ENCODE data around the gene ZSCAN1.
"Not testable (repeated sequence)": the region's sequence is repeated elsewhere in the genome, so short reads cannot be mapped to it uniquely, and the experiment has no call there.

ZSCAN1 gene

DNA sequence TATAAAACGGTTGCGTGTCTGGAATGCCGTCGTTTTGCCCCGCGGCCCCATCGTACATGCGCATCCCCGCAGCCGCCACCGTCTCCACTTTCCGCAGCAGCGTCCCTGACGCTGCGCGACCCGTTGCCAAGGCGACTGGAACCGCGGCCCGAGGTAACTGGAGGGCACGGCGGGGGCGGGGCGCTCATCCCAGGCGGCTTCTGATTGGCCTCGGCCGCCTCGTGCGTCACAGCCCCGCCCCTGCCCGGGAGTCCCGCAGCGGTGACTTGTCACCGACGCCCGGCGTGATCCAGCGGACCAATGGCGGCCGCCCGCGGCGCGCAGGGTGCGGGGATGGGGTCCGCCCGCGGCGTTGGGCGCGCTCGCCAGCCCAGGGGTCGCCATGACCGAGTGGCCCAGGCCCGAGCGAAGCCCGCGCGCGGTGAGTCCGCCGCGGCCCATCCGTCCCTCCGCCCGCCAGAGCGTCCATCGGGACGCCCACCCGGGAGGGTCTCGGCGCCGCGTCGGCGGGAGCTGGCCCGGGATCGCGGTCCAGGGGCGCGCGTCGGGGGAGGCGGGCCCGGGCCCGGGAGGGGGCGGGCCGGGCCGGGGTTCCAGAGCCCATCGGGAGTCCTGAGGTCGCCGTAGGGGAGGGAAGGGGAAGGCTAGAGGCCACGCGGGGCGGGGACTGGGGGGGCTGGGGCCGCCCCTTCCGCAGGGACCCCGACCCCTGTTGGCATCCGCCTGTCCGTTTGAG, at the start of gene ZSCAN1:
Gene ZSCAN1, plus strand, starts transcription at position 285 of the 736 bp plus-strand sequence. CDS start 3,812 bp downstream, outside the sequence.
- Histone ChIP-seq H3K9ac (ENCODE audit: low read length) (no peak within 1 kb of the TSS), H3K4me3 (ENCODE audit: low read length) (peak within 1 kb of the TSS; percentile 44), H3K4me1 (ENCODE audit: control insufficient read depth, insufficient read depth, low read length) (no peaks in the 10 kb centered on the region), H3K27me3 (ENCODE audit: control insufficient read depth, insufficient read depth, low read length) (no peaks in the 10 kb centered on the region), H3K36me3 (ENCODE audit: control insufficient read depth, insufficient read depth, low read length) (no peaks in the 10 kb centered on the region), H3K27ac (ENCODE audit: low read depth, low read length) (no peak within 1 kb of the TSS)

DNA sequence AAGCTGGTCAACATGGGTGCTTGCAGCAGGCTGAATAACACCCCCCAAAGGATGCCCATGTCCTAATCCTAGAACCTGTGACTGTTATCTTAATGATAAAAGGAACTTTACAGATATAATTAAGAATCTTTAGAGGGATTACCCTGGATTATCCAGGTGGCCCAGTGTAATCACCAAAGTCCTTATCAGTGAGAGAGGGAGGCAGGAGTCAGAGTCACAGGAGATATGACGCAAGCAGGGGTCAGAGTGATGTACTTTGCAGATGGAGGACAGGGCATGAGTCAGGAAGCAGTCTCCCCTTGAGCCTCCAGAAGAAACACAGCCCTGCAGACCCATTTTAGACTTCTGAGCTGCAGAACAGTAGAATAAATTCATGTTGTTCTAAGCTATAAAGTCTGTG, 41.0 kb upstream of the ZSCAN1 start:
- H3K27ac ChIP-seq (ENCODE audit: low read depth, low read length), result no peak overlapping the region
- H3K9ac ChIP-seq (ENCODE audit: low read length), result no peak overlapping the region
- no peaks in the 10 kb centered on the region for H3K27me3 ChIP-seq (ENCODE audit: control insufficient read depth, insufficient read depth, low read length)
- peaks cover 46% of the 10 kb centered on the region for H3K36me3 ChIP-seq (ENCODE audit: control insufficient read depth, insufficient read depth, low read length)
- no peaks in the 10 kb centered on the region for H3K4me1 ChIP-seq (ENCODE audit: control insufficient read depth, insufficient read depth, low read length)
- no peak overlapping the region for H3K4me3 ChIP-seq (ENCODE audit: low read length)

GRCh38 chr19:58000677-58001076, 33.1 kb upstream of the ZSCAN1 start:
- no peak overlapping the region for H3K9ac ChIP-seq (ENCODE audit: low read length)
- peaks cover 7% of the 10 kb centered on the region for H3K4me1 ChIP-seq (ENCODE audit: control insufficient read depth, insufficient read depth, low read length)
- H3K27ac ChIP-seq (ENCODE audit: low read depth, low read length), result no peak overlapping the region
- H3K36me3 ChIP-seq (ENCODE audit: control insufficient read depth, insufficient read depth, low read length), result peaks cover 33% of the 10 kb centered on the region
- H3K4me3 ChIP-seq (ENCODE audit: low read length), result no peak overlapping the region
- no peaks in the 10 kb centered on the region for H3K27me3 ChIP-seq (ENCODE audit: control insufficient read depth, insufficient read depth, low read length)

GRCh38 chr19:58001895-58002369, 31.9 kb upstream of the ZSCAN1 start:
- H3K36me3 ChIP-seq (ENCODE audit: control insufficient read depth, insufficient read depth, low read length), result peaks cover 37% of the 10 kb centered on the region
- H3K9ac ChIP-seq (ENCODE audit: low read length), result peak overlapping the region; percentile 84
- H3K27me3 ChIP-seq (ENCODE audit: control insufficient read depth, insufficient read depth, low read length), result no peaks in the 10 kb centered on the region
- peak overlapping the region; percentile 97 for H3K4me3 ChIP-seq (ENCODE audit: low read length)
- peak overlapping the region; percentile 78 for H3K27ac ChIP-seq (ENCODE audit: low read depth, low read length)
- H3K4me1 ChIP-seq (ENCODE audit: control insufficient read depth, insufficient read depth, low read length), result peaks cover 7% of the 10 kb centered on the region

GRCh38 chr19:58002384-58003173, 31.2 kb upstream of the ZSCAN1 start, which contains the start of gene ZNF606:
ZNF606 (minus strand) TSS chr19:58002820; CDS start chr19:58001319, 1,501 bp downstream.
- peaks cover 39% of the 10 kb centered on the region for H3K36me3 ChIP-seq (ENCODE audit: control insufficient read depth, insufficient read depth, low read length)
- H3K9ac ChIP-seq (ENCODE audit: low read length), result peak within 1 kb of the TSS; percentile 84

GRCh38 chr19:58003174-58003828, 30.5 kb upstream of the ZSCAN1 start:
- peak overlapping the region; percentile 78 for H3K27ac ChIP-seq (ENCODE audit: low read depth, low read length)
- H3K4me3 ChIP-seq (ENCODE audit: low read length), result peak overlapping the region; percentile 97
- peaks cover 34% of the 10 kb centered on the region for H3K36me3 ChIP-seq (ENCODE audit: control insufficient read depth, insufficient read depth, low read length)
- peak overlapping the region; percentile 16 for H3K9ac ChIP-seq (ENCODE audit: low read length)
- no peaks in the 10 kb centered on the region for H3K27me3 ChIP-seq (ENCODE audit: control insufficient read depth, insufficient read depth, low read length)
- peaks cover 7% of the 10 kb centered on the region for H3K4me1 ChIP-seq (ENCODE audit: control insufficient read depth, insufficient read depth, low read length)

More at GRCh38 chr19:58002384-58003173, 31.2 kb upstream of the ZSCAN1 start, which contains the start of gene ZNF606:
- no peaks in the 10 kb centered on the region for H3K27me3 ChIP-seq (ENCODE audit: control insufficient read depth, insufficient read depth, low read length)
- peak within 1 kb of the TSS; percentile 78 for H3K27ac ChIP-seq (ENCODE audit: low read depth, low read length)
- peak within 1 kb of the TSS; percentile 97 for H3K4me3 ChIP-seq (ENCODE audit: low read length)
- H3K4me1 ChIP-seq (ENCODE audit: control insufficient read depth, insufficient read depth, low read length), result peaks cover 7% of the 10 kb centered on the region

DNA sequence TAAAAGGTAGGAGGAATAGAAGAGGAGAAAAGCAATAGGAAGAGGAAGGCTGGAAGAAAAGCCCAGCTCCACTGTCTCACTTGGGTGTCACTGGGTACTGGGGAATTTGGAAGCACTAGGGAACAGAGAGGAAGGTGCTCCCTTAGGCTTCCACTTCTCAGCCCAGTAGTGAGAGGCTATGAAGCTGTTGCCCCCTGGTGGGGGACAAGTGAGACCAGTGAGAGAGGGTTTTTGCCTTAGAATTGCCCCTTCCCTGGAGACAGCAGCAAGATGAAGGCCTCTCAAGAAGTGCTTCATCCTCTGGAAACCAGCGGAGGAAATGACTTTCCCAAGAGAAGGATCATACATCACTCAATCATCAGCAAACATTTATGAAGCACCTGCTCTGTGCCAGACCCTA, 26.5 kb upstream of the ZSCAN1 start:
- Histone ChIP-seq H3K4me1 (ENCODE audit: control insufficient read depth, insufficient read depth, low read length) (no peaks in the 10 kb centered on the region), H3K4me3 (ENCODE audit: low read length) (no peak overlapping the region), H3K27ac (ENCODE audit: low read depth, low read length) (no peak overlapping the region), H3K36me3 (ENCODE audit: control insufficient read depth, insufficient read depth, low read length) (peaks cover 20% of the 10 kb centered on the region), H3K9ac (ENCODE audit: low read length) (no peak overlapping the region), H3K27me3 (ENCODE audit: control insufficient read depth, insufficient read depth, low read length) (no peaks in the 10 kb centered on the region)

DNA sequence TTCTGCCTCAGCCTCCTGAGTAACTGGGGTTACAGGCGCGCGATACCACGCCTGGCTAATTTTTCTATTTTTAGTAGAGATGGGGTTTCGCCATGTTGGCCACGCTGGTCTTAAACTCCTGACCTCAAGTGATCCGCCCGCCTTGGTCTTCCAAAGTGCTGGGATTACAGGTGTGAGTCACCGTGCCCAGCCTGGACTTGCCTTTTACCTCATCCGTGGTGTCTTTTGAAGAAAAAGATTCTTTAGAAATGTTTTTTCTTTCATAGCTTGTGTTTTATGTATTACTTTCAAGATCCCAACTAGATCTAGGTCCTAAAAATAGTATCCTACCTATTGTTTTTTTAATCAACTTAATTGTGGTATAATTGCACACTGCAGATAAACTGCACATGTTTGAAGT, 24.9 kb upstream of the ZSCAN1 start:
- peaks cover 19% of the 10 kb centered on the region for H3K36me3 ChIP-seq (ENCODE audit: control insufficient read depth, insufficient read depth, low read length)
- not testable (repeated sequence) for H3K4me3 ChIP-seq (ENCODE audit: low read length); H3K9ac ChIP-seq (ENCODE audit: low read length); H3K4me1 ChIP-seq (ENCODE audit: control insufficient read depth, insufficient read depth, low read length); H3K27ac ChIP-seq (ENCODE audit: low read depth, low read length); H3K27me3 ChIP-seq (ENCODE audit: control insufficient read depth, insufficient read depth, low read length)

- no peak overlapping the region for H3K9ac ChIP-seq (ENCODE audit: low read length)
- H3K27ac ChIP-seq (ENCODE audit: low read depth, low read length), result no peak overlapping the region
These were observed 24.5 kb upstream of the ZSCAN1 start for GRCh38 chr19:58009301-58009665.

DNA sequence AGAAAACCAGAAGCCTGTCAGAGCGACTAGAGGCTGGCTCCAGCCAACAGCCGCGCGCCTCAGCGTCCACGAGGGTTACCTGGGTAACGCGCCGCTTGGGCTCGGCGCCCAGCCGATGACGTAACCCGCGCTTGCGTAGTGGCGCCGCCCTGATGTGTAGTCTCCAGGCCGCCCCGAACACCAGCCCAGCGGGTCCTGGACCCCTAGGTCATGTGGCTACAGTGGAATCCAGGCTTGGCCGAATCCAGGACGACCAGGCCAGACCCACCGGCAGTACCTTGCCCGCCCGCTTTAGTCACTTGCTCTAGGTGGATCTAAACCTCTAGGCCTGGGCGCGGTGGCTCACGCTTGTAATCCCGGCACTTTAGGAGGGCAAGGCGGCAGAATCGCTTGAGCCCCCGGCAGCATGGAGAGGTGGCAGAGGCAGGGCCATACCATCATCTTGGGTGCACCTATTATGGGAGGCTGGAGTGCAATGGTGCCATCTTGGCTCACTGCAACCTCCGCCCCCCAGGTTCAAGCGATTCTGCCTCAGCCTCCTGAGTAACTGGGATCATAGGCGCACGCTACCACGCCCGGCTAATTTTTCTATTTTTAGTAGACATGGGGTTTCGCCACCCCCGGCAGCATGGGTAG, 24.0 kb upstream of the ZSCAN1 start:
- no peaks in the 10 kb centered on the region for H3K27me3 ChIP-seq (ENCODE audit: control insufficient read depth, insufficient read depth, low read length)
- peak overlapping the region; percentile 59 for H3K27ac ChIP-seq (ENCODE audit: low read depth, low read length)
- H3K9ac ChIP-seq (ENCODE audit: low read length), result no peak overlapping the region
- peak overlapping the region; percentile 72 for H3K4me3 ChIP-seq (ENCODE audit: low read length)
- peaks cover 12% of the 10 kb centered on the region for H3K36me3 ChIP-seq (ENCODE audit: control insufficient read depth, insufficient read depth, low read length)
- no peaks in the 10 kb centered on the region for H3K4me1 ChIP-seq (ENCODE audit: control insufficient read depth, insufficient read depth, low read length)

More at GRCh38 chr19:58009301-58009665, 24.5 kb upstream of the ZSCAN1 start:
- H3K4me1 ChIP-seq (ENCODE audit: control insufficient read depth, insufficient read depth, low read length), result no peaks in the 10 kb centered on the region
- peak overlapping the region; percentile 72 for H3K4me3 ChIP-seq (ENCODE audit: low read length)
- H3K27me3 ChIP-seq (ENCODE audit: control insufficient read depth, insufficient read depth, low read length), result no peaks in the 10 kb centered on the region
- H3K36me3 ChIP-seq (ENCODE audit: control insufficient read depth, insufficient read depth, low read length), result peaks cover 15% of the 10 kb centered on the region

- Histone ChIP-seq H3K4me3 (ENCODE audit: low read length) (no peak overlapping the region), H3K27ac (ENCODE audit: low read depth, low read length) (no peak overlapping the region)
These were observed 23.3 kb upstream of the ZSCAN1 start for GRCh38 chr19:58010507-58010906.

GRCh38 chr19:58014141-58014540, 19.7 kb upstream of the ZSCAN1 start:
- Histone ChIP-seq H3K27me3 (ENCODE audit: control insufficient read depth, insufficient read depth, low read length) (no peaks in the 10 kb centered on the region), H3K4me3 (ENCODE audit: low read length) (no peak overlapping the region), H3K27ac (ENCODE audit: low read depth, low read length) (no peak overlapping the region), H3K4me1 (ENCODE audit: control insufficient read depth, insufficient read depth, low read length) (no peaks in the 10 kb centered on the region), H3K9ac (ENCODE audit: low read length) (no peak overlapping the region), H3K36me3 (ENCODE audit: control insufficient read depth, insufficient read depth, low read length) (no peaks in the 10 kb centered on the region)

More at GRCh38 chr19:58010507-58010906, 23.3 kb upstream of the ZSCAN1 start:
- no peaks in the 10 kb centered on the region for H3K4me1 ChIP-seq (ENCODE audit: control insufficient read depth, insufficient read depth, low read length)
- H3K36me3 ChIP-seq (ENCODE audit: control insufficient read depth, insufficient read depth, low read length), result peaks cover 9% of the 10 kb centered on the region
- no peaks in the 10 kb centered on the region for H3K27me3 ChIP-seq (ENCODE audit: control insufficient read depth, insufficient read depth, low read length)
- H3K9ac ChIP-seq (ENCODE audit: low read length), result no peak overlapping the region
